ENCODE measurements around the gene RBMS1. TPM values are rescaled to one million over a fixed set of nuclear protein-coding genes. Genes with fewer than 3 reads are reported as not detected.

The RBMS1 gene
- polyA plus RNA-seq, 2 of the 4 experiments (the other 2 are of a cell fraction): 51.9 to 108 TPM

DNA sequence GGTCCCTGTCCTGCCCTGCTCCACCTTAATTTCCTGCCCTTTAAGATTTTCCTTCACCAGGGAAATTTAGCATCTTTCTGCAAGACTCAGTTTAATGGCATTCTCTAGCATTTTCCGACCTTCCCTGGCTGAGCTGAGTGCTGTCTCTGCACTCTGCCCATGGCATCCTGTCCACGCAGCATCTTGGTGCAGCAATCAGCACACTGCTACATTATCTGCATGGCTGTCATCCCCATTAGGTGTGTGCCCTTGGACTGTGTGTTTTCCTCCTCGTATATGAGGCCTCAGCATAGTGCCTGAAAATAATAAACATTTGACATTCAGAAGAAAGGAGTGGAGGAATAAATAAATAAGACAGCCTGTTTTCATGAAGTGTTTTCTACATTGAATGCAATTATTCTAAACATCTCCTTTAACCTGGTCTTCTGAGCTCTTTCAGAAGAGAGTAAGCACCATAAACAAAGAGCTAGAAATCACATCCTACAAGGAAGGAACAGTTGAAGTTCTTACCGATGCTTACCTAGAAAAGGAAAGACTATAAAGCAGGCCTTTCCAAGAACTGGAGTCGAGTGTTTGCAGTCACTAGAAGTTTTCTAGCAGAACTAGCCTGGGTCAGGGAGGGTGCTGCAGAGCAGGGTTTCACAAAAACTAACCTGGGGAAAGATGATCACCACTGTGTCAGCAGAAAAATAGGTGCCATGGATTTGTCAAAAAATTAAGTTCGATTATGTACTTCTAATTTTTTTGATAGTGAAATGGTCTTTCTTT is 162.2 kb downstream of the RBMS1 start:
- peak in 1 of 2 experiments; percentile 34; a peak in 2 of 6 replicates for ATAC-seq

GRCh38 chr2:160328811-160329527 is 164.6 kb downstream of the RBMS1 start:
- TF ChIP-seq RFX5 (IDR thresholded peaks at IDR 0.05): no peak
- no peak for TF ChIP-seq FOSL2 (IDR thresholded peaks at IDR 0.05)
- TF ChIP-seq FOSL2 (CRISPR knock-in tag; IDR thresholded peaks at IDR 0.05): no peak
- no peak for TF ChIP-seq FOXS1 (CRISPR knock-in tag; IDR thresholded peaks at IDR 0.05)
- TF ChIP-seq RCOR1 (IDR thresholded peaks at IDR 0.05; ENCODE audit: low read depth, low read length): no peak
- TF ChIP-seq POLR2A (IDR thresholded peaks at IDR 0.05; ENCODE audit: low read length): no peak
- no peak for TF ChIP-seq ZFP36 (IDR thresholded peaks at IDR 0.05; ENCODE audit: borderline replicate concordance, partially characterized antibody)
- TF ChIP-seq NR3C1 (IDR thresholded peaks at IDR 0.05): no peak
- TF ChIP-seq CHD4 (IDR thresholded peaks at IDR 0.05; ENCODE audit: borderline replicate concordance): no peak
- H3K4me3 ChIP-seq: no peak overlapping the region
- no peak overlapping the region for H3K27ac ChIP-seq
- 0 out of 3 replicates have a peak overlapping the region, but pooled peaks have one; percentile 2 for H3K4me2 ChIP-seq
- no peak for ATAC-seq
- H3K9me3 ChIP-seq: no peaks in the 10 kb centered on the region
- ChIA-PET POLR2A (interaction anchor here (0.8 kb wide), 1 partner anchor 53 kb away, joined by 3 read pairs; no protein-coding TSS in a partner anchor), CTCF (interaction anchor here (1.0 to 1.3 kb wide), 5 partner anchors 10 to 641 kb away, joined by 3 to 4 read pairs (median 3); no protein-coding TSS in a partner anchor)
- DNase-seq (ENCODE audit: low read depth in 1 of 2, low spot score in 1 of 2): no peak
- WGBS (ENCODE audit: missing lambda C conversion rate): 74% methylated on average over 9 of the region's 9 CpGs
- H3K4me1 ChIP-seq: peaks cover 77% of the 10 kb centered on the region
- no peak for FAIRE-seq

More for the DNA sequence above, 162.2 kb downstream of the RBMS1 start:
- no peak overlapping the region for H3K27ac ChIP-seq
- POLR2A ChIA-PET: interaction anchor here (1.0 kb wide), 1 partner anchor 9 kb away, joined by 3 read pairs; no protein-coding TSS in a partner anchor
- H3K4me2 ChIP-seq: no peak overlapping the region
- no peak for DNase-seq (ENCODE audit: low read depth in 1 of 2, low spot score in 1 of 2)
- H3K4me1 ChIP-seq: peaks cover 76% of the 10 kb centered on the region
- TF ChIP-seq MYC (IDR thresholded peaks at IDR 0.05; ENCODE audit: borderline replicate concordance, low read length): no peak
- TF ChIP-seq, protein P1, sequence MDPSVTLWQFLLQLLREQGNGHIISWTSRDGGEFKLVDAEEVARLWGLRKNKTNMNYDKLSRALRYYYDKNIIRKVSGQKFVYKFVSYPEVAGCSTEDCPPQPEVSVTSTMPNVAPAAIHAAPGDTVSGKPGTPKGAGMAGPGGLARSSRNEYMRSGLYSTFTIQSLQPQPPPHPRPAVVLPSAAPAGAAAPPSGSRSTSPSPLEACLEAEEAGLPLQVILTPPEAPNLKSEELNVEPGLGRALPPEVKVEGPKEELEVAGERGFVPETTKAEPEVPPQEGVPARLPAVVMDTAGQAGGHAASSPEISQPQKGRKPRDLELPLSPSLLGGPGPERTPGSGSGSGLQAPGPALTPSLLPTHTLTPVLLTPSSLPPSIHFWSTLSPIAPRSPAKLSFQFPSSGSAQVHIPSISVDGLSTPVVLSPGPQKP (IDR thresholded peaks at IDR 0.05; ENCODE audit: low read depth, low read length): no peak
- TF ChIP-seq KDM5A (IDR thresholded peaks at IDR 0.05): no peak
- TF ChIP-seq NPAS2 (CRISPR knock-in tag; IDR thresholded peaks at IDR 0.05; ENCODE audit: borderline replicate concordance): no peak
- TF ChIP-seq BHLHE40 (IDR thresholded peaks at IDR 0.05; ENCODE audit: low read depth, low read length): no peak
- TF ChIP-seq MAZ (IDR thresholded peaks at IDR 0.05; ENCODE audit: borderline replicate concordance, low read depth, low read length): no peak
- TF ChIP-seq, protein P2, sequence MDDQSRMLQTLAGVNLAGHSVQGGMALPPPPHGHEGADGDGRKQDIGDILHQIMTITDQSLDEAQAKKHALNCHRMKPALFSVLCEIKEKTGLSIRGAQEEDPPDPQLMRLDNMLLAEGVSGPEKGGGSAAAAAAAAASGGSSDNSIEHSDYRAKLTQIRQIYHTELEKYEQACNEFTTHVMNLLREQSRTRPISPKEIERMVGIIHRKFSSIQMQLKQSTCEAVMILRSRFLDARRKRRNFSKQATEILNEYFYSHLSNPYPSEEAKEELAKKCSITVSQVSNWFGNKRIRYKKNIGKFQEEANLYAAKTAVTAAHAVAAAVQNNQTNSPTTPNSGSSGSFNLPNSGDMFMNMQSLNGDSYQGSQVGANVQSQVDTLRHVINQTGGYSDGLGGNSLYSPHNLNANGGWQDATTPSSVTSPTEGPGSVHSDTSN (IDR thresholded peaks at IDR 0.05): no peak
- TF ChIP-seq ZSCAN20 (CRISPR knock-in tag; IDR thresholded peaks at IDR 0.05): no peak
- TF ChIP-seq CHD2 (IDR thresholded peaks at IDR 0.05; ENCODE audit: low read length, partially characterized antibody): no peak
- no peak for TF ChIP-seq NFE2L2 (conservative IDR thresholded peaks at IDR 0.05; ENCODE audit: low read length)
- no peak for TF ChIP-seq HDAC2 (IDR thresholded peaks at IDR 0.05)
- no peak for TF ChIP-seq HEYL (CRISPR knock-in tag; IDR thresholded peaks at IDR 0.05)
- H3K4me3 ChIP-seq: no peak overlapping the region
- H3K9me3 ChIP-seq: no peaks in the 10 kb centered on the region
- CTCF ChIA-PET: no interaction called here
- FAIRE-seq: no peak
- 64% methylated on average over 6 of the region's 6 CpGs for WGBS (ENCODE audit: missing lambda C conversion rate)

- Histone ChIP-seq H3K4me3 (no peak overlapping the region), H3K9me3 (no peaks in the 10 kb centered on the region), H3K4me1 (peaks cover 76% of the 10 kb centered on the region), H3K4me2 (0 out of 3 replicates have a peak overlapping the region, but pooled peaks have one; percentile 2), H3K27ac (peak overlapping the region in 1 of 2 experiments; percentile 33; a peak in 2 of 6 replicates)
- TF ChIP-seq PHF8 (IDR thresholded peaks at IDR 0.05; ENCODE audit: borderline replicate concordance, low read depth) (no peak), MAFK (IDR thresholded peaks at IDR 0.05; ENCODE audit: partially characterized antibody) (no peak), MYC (IDR thresholded peaks at IDR 0.05; ENCODE audit: borderline replicate concordance, low read length) (no peak), JUN (IDR thresholded peaks at IDR 0.05) (no peak), POLR2AphosphoS2 (conservative IDR thresholded peaks at IDR 0.05; ENCODE audit: low read length) (no peak), EHF (CRISPR knock-in tag; IDR thresholded peaks at IDR 0.05) (no peak), NR3C1 (IDR thresholded peaks at IDR 0.05) (no peak)
- TF ChIP-seq, protein P1 (IDR thresholded peaks at IDR 0.05; ENCODE audit: low read depth, low read length): no peak
- ATAC-seq (no peak), DNase-seq (ENCODE audit: low read depth in 1 of 2, low spot score in 1 of 2) (no peak), FAIRE-seq (no peak)
- ChIA-PET CTCF (interaction anchor here (1.2 kb wide), 1 partner anchor 9 kb away, joined by 5 read pairs; no protein-coding TSS in a partner anchor), POLR2A (no interaction called here)
These were observed 166.8 kb downstream of the RBMS1 start for GRCh38 chr2:160326786-160327185.
